ENCODE results near the gene E2F4. TPM values are rescaled to one million over a fixed set of nuclear protein-coding genes. Genes with fewer than 3 reads are reported as not detected.
A peak's percentile ranks its signal among the peaks of the same experiment; 100 is the strongest.

E2F4 gene
- total and polyA plus RNA-seq, 9 of the 15 experiments (the other 6 are each of a cell fraction or from before 2014, with no cell fraction given): 9.7 to 139 (median 106) TPM

- no peak for DNase-seq (ENCODE audit: extremely low read depth in 1 of 4, low spot score in 3 of 4)
- Histone ChIP-seq H4K20me1 (replicated peaks; ENCODE audit: control insufficient read depth, insufficient read depth, low read length) (no peaks in the 10 kb centered on the region), H3K9ac (ENCODE audit: insufficient read depth in 1 of 2, low read depth in 2 of 2, low read length in 2 of 2) (peak overlapping the region in 1 of 2 experiments; percentile 9; a peak in 1 of 4 replicates), H3K4me2 (ENCODE audit: insufficient read depth, low read length) (no peak overlapping the region), H3K4me1 (replicated peaks in 1 of 2; ENCODE audit: control insufficient read depth in 2 of 2, insufficient read depth in 2 of 2, low read length in 2 of 2) (peaks cover 0 to 48% of the 10 kb centered on the region in 2 experiments; a peak in 4 of 5 replicates), H3K4me3 (no peak overlapping the region), H3K27ac (ENCODE audit: extremely low read depth, low read depth, low read length) (no peak overlapping the region), H3K36me3 (ENCODE audit: control insufficient read depth, insufficient read depth, low read length) (peaks cover 91% of the 10 kb centered on the region), H3K9me3 (replicated peaks; ENCODE audit: control insufficient read depth, insufficient read depth, low read depth, low read length) (no peaks in the 10 kb centered on the region), H3K27me3 (ENCODE audit: control insufficient read depth in 2 of 2, insufficient read depth in 2 of 2, low read length in 2 of 2) (no peaks in the 10 kb centered on the region), H3K79me2 (ENCODE audit: control insufficient read depth, insufficient read depth, low read length) (peaks cover 11% of the 10 kb centered on the region; the same call in 2 of the 3 replicates), H3K9me1 (ENCODE audit: control insufficient read depth, insufficient read depth, low read length) (no peaks in the 10 kb centered on the region), H2AFZ (ENCODE audit: low read depth, low read length) (no peak overlapping the region)
- WGBS (ENCODE audit: insufficient coverage, low coverage, missing lambda C conversion rate): 97% methylated on average over 5 of the region's 22 CpGs
- no peak for FAIRE-seq
- POLR2A ChIA-PET: interaction anchor here (0.6 to 0.9 kb wide), 4 partner anchors 9 to 44 kb away, joined by 3 to 7 read pairs (median 4); no protein-coding TSS in a partner anchor
- in situ Hi-C loops (cut with MboI) (no loop called here), intact Hi-C loops (cut with micrococcal nuclease) (no loop called here)
- BruUV-seq (replicated peaks): no TSS peak
- CTCF ChIA-PET (ENCODE audit: low intra/inter-chr PET ratio): no interaction called here
- 0 out of 3 replicates have a peak, but pooled peaks have one; percentile 10 for ATAC-seq
- TF ChIP-seq ETV5 (CRISPR knock-in tag; IDR thresholded peaks at IDR 0.05; ENCODE audit: low read depth) (no peak), FOXP1 (CRISPR knock-in tag; IDR thresholded peaks at IDR 0.05) (no peak), BACH1 (tag; IDR thresholded peaks at IDR 0.05) (no peak), POLR2H (tag; IDR thresholded peaks at IDR 0.05; ENCODE audit: low read depth) (no peak), ZNF507 (tag; conservative IDR thresholded peaks at IDR 0.05) (no peak), JUND (IDR thresholded peaks at IDR 0.05; ENCODE audit: borderline replicate concordance, low read depth, low read length) (no peak), JUND (tag; IDR thresholded peaks at IDR 0.05; ENCODE audit: borderline replicate concordance, low read depth, low read length) (no peak), NFIC (IDR thresholded peaks at IDR 0.05) (no peak), RBM39 (optimal IDR thresholded peaks at IDR 0.05; ENCODE audit: low read depth, low read length) (no peak), PCBP2 (IDR thresholded peaks at IDR 0.05; ENCODE audit: low read depth, low read length, poor library complexity, severe bottlenecking) (no peak), SNRNP70 (optimal IDR thresholded peaks at IDR 0.05; ENCODE audit: low read depth, low read length) (no peak), CXXC5 (CRISPR knock-in tag; IDR thresholded peaks at IDR 0.05) (no peak)
- TF ChIP-seq, protein P1, sequence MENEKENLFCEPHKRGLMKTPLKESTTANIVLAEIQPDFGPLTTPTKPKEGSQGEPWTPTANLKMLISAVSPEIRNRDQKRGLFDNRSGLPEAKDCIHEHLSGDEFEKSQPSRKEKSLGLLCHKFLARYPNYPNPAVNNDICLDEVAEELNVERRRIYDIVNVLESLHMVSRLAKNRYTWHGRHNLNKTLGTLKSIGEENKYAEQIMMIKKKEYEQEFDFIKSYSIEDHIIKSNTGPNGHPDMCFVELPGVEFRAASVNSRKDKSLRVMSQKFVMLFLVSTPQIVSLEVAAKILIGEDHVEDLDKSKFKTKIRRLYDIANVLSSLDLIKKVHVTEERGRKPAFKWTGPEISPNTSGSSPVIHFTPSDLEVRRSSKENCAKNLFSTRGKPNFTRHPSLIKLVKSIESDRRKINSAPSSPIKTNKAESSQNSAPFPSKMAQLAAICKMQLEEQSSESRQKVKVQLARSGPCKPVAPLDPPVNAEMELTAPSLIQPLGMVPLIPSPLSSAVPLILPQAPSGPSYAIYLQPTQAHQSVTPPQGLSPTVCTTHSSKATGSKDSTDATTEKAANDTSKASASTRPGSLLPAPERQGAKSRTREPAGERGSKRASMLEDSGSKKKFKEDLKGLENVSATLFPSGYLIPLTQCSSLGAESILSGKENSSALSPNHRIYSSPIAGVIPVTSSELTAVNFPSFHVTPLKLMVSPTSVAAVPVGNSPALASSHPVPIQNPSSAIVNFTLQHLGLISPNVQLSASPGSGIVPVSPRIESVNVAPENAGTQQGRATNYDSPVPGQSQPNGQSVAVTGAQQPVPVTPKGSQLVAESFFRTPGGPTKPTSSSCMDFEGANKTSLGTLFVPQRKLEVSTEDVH (IDR thresholded peaks at IDR 0.05; ENCODE audit: low read depth, partially characterized antibody): no peak
Observed at GRCh38 chr16:67199808-67200198, 7.8 kb downstream of the E2F4 start.
